GM18526 (cell line): ENCODE measurements around the gene INSIG1.
A peak's percentile ranks its signal among the peaks of the same experiment; 100 is the strongest.

Source experiments
- POLR2A ChIP-seq: IDR thresholded peaks from 3 replicates; pipeline ENCODE4 v1.6.1; 2011; ENCODE audit not compliant: insufficient read length; ENCODE audit errors: extremely low read depth

INSIG1 gene

DNA sequence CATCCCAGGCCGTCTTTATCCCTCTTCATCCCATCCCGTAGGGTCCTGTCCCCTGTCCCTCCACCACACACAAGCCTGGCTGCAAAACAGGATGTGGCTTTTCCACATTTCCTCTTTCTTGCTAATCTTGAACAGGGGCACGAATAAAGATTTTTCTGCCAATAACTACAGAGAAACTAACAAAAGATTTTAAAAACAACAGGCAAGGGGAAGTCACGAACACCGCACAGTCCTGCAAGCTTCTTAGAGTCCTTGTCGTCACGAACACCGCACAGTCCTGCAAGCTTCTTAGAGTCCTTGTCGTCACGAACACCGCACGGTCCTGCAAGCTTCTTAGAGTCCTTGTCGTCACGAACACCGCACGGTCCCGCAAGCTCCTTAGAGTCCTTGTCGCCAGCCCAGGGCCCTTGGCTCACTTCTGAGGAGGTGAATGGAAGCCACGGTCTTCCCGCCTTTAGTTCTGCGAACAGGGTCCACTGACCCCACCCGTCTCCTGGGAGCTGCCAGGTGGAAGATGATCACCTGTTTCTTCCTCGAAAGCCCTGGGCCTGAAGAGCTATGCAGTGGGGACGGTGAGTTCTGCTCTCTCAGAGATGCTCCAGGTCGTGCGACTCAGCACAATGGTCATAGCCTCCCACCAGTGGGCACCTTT lies 10.3 kb upstream of the INSIG1 start:
- no peak for TF ChIP-seq POLR2A

- TF ChIP-seq POLR2A, result no peak
Measured at GRCh38 chr7:155288055-155288454, 9.6 kb upstream of the INSIG1 start.

DNA sequence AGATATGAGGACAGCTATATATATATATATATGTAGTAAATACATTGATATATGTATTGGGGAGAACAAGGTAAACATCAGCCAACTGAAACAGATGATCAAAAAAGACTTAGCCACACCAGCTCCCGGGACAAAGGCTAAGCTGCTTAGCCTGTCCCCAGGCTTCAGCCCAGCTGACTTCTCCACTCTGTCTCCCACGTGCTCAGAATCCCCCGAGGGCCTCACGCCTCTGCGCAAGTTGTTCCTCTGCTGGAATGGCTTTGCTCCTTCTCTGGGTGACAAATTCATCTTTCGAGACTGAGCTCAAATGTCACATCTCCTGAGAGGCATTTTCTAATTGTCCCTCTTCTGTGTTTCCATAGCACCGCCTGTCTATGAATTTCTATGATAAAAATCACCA lies 8.6 kb upstream of the INSIG1 start:
- TF ChIP-seq POLR2A, result no peak

DNA sequence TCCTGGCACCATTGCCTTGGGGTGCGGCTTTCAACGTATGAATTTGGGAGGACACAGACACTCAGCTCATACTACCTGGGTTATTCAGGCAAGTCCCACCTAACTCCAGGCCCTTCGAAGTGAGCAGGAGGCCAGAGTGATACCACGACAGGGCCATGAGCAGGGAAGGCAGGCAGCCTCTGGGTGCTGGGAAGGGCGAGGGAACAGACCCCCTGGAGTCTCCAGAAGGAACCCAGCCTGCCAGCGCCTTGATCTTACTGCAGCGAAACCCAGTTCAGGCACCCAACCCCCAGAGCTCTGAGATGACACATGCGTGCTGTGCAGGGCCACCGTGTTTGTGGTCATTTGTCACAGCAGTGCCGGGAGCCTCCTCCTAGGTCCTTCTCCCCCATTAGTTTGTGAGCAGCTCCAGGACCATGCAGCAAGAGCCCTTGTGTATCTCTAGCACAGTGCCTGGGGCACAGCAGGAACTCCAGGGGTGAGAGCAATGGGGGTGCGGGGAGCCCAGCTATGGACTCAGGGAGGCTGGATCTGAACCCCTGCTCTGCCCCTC lies 7.7 kb upstream of the INSIG1 start:
- TF ChIP-seq POLR2A, result no peak

DNA sequence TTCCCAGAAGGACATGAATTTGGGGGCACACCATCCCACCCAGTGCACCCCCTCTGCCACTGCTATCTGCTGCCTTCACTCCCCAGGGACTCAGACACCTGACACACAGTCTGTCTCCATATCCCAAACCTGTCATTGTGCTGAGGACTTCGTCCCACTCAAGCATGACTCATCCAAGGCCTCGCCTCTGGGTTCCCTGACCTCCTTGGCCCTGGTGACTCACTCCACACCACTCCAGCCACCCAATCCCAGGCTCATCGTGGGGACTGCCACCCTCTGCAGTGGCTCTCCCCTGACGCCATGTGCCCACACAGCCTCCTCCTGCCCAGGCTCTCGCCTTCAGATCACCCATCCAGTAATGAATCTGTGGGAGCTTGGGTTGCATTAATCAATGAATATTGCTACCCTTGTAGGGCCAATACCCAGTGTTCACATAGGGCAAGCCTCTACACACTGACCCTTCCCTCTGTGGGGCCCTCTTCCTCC lies 6.6 kb upstream of the INSIG1 start:
- no peak for TF ChIP-seq POLR2A

DNA sequence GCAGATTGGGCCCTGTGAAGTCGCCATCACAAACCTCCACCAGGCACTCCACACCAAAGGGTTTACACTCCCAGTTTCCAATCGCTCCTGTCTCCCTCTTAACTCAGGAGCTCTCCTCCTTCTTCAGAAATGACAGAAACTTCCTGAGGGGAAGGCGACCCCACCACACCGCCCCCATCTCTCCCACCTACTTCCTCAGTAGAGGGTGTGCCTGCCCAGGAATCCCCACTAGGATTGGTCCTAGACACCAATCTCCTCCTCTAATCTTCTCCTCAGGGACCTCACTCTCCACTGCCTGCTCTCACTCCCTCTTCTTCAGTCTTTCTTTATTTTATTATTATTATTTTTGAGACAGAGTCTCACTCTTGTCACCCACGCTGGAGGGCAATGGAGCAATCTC lies 5.9 kb upstream of the INSIG1 start:
- no peak for TF ChIP-seq POLR2A

- TF ChIP-seq POLR2A, result no peak
Measured at GRCh38 chr7:155292680-155293226, 4.9 kb upstream of the INSIG1 start.

DNA sequence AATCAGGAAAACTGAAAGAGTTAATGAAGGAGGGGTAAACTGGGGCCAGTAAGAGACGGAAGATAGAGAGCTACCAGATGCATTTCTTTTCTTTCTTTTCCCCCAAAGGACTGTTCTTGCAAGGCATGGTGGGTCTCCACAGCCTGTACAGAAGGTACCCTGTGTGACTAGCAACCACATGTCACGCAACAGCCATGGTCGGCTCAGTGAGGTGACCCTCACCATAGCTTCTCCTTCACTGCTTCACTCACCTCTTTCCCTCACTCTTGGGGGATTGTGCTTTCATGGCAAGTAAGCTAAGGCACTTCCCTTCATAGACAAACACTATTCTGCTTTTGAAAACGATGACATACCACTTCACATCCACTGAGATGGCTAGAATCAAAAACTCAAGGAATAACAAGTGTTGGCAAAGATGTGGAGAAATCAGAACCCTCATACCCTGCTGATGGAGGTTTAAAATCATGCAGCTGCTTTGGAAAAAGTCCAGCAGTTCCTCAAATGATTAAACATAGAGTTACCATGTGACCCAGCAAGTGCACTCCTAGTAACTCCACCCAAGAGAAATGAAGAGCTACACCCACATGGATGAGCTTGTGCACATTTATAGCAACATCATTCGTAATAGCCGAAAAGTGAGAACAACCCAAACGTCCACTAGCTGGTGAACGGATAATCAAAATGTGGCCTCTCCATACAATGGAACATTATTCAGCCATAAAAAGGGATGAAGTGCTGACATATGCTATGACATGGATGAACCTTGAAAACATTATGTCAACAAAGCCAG lies 3.8 kb upstream of the INSIG1 start:
- TF ChIP-seq POLR2A, result no peak

GRCh38 chr7:155294511-155294778 lies 3.2 kb upstream of the INSIG1 start:
- TF ChIP-seq POLR2A, result no peak

DNA sequence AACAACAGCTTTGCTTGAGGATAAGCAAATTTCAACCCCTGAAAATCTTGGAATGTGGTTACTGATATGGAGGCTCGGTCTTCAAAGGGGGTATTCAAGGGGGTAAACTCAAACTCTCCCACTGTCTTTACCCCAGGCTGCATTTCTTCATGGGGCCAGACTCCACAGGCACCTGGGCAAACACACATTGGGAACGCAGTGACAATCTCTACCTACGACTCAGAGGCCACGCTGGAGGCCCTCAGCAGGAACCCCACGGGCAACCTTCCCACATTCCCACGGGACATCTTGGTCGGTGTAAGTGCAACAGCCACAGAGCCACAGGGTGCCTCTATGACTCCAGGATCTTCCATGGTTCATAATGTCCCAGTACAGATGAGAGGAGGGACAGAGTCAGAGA lies 2.2 kb upstream of the INSIG1 start:
- TF ChIP-seq POLR2A, result no peak

GRCh38 chr7:155296006-155296787 lies 1.5 kb upstream of the INSIG1 start:
- no peak for TF ChIP-seq POLR2A

- peak; percentile 42 for TF ChIP-seq POLR2A
Measured at GRCh38 chr7:155296788-155297516, 726 bp upstream of the INSIG1 start.

DNA sequence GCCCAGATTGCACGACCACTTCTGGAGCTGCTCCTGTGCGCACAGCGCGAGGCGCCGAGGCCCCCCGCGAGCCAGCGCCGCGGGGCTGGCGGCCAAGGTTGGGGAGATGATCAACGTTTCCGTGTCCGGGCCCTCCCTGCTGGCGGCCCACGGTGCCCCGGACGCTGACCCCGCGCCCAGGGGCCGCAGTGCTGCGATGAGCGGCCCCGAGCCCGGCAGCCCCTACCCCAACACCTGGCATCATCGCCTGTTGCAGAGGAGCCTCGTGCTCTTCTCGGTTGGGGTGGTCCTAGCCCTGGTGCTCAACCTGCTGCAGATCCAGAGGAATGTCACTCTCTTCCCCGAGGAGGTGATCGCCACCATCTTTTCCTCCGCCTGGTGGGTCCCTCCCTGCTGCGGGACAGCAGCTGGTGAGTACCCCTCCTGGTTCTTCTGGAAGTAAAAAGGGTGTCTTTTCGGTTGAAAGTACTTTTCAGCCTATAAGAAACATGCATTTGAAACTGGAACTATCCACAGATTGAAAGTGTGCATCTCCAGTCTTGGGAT lies 683 bp downstream of the INSIG1 start:
- TF ChIP-seq POLR2A, result no peak

DNA sequence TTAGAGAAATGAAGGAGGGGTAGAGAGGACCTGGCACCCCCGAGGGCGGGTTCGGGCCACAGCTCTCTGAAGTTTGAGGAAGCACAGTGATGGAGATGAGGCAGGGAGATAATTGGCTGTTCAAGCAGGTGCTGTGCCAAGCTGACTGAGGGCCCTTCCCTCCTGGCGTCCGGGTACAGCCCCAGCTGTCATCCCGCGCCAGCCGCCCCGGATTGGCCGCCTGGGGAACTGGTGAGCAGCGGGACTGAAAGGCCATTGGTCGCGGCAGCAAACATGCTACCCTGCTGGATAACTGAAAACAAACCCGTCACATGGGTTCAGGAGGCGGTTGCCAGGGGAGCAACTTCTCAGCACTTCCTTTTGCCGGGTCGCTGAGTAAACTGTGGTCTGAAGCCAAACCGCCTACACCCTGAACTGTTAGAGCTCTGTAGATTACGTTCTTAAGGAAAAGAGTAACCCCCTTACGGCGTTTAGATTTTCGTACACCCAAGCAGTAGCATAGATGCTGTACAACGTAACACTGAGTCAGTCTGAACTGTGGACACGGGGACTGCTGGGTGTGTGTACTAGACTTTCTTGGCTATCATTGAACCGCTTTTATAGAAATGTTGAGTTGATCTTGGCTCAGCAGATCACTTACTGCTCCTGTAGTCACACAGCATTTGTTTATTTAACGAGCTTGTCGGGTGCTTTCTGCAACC lies 1.3 kb downstream of the INSIG1 start:
- TF ChIP-seq POLR2A, result peak; percentile 75
